HG03442 (cell line): ENCODE results near the gene SASS6.
"Not testable (repeated sequence)": the region's sequence is repeated elsewhere in the genome, so short reads cannot be mapped to it uniquely, and the experiment has no call there.

ENCODE experiments used
- ATAC-seq: cut with Tn5 transposase; IDR thresholded peaks from one replicate; pipeline ENCODE4 v1.9.1; 2021; ENCODE audit warnings: mild to moderate bottlenecking, moderate library complexity; ENCODE audit not compliant: unreplicated experiment

Gene SASS6

DNA sequence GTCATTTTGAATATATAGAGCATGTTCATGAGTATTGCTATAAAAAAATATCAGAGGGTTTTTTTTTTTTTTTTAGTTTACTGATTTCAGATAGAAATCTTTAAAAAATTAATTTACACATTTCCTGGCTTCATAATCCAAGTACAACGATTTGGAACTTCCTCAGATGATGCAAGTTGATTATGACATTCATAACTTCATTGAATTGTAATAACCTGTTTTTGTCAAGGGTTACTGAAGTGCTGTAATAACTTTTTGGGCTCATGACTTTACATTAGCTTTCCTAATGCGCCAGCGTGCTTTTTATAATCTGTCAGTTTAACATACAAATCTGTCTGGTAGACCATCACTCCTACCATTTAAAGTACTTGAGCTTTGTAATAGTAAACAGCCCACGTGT is 81.3 kb downstream of the SASS6 start:
- ATAC-seq = no peak

DNA sequence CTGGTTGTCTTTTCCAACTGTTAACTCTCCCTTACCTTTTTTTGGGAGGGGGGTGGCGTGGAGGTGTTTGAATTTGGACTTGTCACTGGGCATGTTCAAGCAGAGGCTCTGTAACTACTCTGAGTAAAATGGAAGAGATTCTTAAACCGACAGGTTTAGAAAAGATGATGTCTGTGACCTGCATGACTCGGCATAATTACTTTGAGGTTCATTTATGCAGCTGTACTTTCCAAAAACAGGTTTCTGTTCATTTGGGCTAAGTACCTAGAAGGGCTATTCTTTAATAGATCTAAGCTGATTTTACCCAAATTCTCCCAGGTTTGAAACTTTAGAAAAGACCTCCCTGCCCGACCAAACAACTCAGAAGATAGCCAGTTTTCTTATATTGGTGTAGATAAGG is 82.6 kb downstream of the SASS6 start:
- no peak for ATAC-seq

DNA sequence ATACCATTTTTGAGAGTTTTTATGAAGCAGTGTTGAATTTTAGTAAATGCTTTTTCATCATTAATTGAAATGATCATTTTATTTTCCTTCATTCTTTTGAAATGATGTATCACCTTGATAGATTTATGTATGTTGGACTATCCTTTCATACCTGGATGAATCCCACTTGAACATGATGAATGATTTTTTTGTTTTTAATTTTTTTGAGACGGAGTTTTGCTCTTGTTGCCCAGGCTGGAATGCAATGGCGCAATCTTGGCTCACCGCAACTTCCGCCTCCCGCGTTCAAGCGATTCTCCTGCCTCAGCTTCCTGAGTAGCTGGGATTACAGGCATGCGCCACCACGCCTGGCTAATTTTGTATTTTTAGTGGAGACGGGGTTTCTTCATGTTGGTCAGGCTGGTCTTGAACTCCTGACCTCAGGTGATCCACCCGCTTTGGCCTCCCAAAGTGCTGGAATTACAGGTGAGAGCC is 85.5 kb downstream of the SASS6 start:
- not testable (repeated sequence) for ATAC-seq

DNA sequence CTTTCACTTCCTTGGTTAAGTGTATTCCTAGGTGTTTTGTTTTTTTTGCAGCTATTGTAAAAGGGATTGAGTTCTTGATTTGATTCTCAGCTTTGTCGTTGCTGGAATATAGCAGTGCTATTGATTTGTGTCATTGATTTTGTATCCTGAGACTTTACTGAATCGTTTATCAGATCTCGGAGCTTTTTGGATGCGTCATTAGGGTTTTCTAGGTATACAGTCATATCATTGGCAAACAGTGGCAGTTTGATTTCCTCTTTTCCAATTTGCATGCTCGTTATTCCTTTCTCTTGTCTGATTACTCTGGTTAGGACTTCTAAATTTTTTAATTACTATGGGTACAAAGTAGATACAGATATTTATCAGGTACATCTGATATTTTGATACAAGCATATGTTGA is 87.5 kb downstream of the SASS6 start:
- ATAC-seq = no peak

DNA sequence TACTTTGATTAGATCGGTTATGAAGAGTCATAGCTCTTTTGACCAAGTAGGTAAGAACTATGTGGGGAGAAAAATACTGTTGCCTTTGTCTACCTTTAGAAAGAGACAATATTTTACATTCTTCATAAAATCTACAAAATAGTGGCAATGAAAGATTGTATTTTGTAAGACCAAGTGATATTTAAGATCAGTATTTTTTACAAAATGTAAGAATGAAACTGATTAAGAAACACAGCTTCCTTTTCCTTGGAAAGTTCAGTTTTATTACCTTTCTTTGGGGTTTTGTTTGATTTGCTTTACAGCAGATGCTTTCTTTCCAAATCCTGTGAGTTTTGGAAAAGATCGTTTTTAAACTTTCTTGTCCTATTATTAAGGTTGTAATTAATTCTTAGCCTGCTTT is 93.1 kb downstream of the SASS6 start:
- ATAC-seq = no peak

DNA sequence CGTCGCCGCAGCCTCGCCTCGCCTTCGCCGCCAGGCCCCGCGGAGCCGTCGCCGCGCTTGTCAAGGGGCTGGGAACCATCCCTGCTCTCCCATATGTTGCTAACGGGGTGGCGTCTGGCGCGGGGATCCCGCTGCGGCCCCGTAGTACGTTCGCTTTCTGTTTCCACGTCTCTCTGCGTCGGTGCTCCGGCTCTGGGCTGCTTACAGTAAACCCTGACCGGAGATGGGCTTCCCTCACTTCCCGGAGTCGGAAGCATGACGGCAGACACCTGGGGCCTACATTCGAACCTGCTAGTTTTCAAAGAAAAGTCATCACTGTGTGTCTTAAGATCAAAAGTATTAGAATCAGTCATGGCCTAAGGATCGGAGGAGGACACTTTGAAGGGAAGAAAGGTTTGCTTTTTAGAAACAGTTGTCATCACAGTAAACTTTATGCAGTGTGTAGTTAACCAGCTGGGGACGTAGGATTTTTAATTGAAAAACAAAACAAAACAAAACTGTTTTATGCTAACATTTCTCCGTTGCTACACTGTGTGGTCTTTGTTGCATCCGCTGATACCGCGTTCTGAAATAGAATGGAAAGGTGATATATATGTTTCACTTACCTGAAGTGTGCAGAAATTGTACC is 94.0 kb downstream of the SASS6 start:
- ATAC-seq = peak; percentile 42

DNA sequence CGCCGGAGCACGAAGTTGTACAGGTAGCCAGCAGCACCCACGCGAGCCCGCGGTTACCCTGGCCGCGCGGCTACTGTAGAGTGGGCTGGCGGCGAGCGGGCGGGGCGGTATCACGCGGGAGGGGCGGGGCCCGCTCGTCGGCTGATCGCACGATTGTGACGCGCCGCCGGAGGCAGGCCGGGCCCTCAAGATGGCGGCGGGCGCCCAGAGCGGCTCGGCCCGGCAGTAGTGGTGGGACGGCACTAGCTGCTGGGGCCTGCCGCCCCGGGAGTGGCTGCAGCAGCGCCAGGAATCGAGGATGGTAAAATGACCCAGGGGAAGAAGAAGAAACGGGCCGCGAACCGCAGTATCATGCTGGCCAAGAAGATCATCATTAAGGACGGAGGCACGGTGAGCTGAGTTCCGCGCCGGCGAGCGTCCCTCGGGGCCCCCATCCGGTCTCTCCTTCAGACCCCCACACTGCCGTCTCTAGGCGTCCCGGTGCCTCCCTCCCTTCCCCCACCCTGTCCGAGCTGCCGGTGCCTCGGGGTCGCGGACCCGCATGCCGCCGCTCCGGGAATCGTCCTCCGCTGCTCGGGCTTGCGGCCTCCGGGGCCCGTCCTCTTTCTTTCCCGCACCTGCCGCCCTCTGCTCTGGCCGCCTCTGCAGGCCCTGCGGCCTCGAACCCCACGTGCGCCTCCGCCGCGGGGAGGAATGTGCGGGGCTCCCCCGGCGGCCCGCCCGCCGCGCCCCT is 94.6 kb downstream of the SASS6 start:
- ATAC-seq = peak; percentile 88

DNA sequence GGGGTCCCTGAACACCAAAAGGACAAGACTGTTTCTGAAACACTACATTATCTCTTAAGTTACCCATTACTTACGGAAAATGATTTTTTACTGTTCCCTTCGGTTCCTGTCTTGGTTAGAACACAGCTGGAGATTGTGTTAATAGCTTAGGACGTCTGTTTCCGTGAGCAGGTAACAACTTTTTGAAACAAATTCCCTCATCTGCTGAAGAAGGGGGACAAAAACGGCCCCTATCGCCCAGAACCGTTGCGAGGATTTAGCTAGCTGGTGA is 95.1 kb downstream of the SASS6 start:
- ATAC-seq = no peak

DNA sequence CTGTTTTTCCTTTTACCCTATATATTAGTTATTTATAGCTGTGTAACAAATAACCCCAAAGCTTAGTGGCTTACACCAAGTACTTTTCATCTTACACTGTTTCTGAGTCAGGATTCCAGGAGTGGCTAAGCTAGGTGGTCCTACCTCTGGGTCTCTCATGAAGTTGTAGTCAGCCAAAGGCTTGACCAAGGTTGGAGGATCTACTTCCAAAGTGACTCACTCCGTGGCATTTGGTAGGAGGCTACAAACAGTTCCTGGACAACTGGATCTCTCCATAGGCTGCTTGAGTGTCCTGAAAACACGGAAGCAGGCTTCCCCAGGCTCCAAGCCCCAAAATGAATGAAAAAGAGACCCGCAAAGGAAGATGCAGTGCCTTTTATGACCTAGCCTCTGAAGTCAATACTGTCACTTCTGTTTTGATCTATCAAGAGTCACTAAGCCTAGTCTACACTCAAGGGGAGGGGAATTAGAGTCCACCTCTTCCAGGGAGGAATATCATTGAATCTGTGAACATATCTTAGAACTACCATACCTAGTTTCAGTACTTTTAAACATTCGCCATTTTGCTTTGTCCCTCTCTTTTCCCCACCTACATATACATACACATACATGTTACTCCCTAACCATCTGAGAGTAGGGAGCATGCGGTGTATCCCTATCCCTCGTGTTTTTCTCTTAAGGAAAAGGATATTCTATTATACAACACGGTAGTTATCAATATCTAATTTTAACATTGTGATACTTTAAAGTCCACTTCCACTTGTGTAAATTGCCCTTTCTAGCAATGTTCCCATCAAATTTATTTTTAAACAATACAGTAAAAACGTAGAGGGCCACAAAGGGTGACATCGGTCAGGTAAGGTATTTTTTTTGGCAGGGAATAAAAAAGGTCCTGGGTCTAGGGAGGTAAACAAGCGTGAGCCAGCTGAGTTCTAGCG is 95.7 kb downstream of the SASS6 start:
- no peak for ATAC-seq

DNA sequence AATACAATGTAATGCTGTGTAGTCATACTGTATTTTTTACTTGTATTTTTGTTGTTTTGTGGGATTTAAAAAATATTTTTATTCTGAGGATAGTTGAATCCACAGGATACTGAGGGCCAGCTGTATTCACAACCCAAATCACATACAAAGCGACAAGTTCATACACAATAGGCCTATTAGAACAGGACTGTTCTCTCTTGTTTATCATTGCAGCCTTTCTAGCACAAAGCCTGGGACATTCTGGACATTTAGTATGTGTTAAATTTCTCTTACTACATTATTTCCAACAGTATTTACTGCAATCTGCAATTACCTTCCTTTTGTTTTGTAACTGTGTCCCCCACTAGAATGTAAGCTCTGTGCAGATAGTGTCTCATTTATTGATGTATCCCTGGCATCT is 97.5 kb downstream of the SASS6 start:
- ATAC-seq = no peak

DNA sequence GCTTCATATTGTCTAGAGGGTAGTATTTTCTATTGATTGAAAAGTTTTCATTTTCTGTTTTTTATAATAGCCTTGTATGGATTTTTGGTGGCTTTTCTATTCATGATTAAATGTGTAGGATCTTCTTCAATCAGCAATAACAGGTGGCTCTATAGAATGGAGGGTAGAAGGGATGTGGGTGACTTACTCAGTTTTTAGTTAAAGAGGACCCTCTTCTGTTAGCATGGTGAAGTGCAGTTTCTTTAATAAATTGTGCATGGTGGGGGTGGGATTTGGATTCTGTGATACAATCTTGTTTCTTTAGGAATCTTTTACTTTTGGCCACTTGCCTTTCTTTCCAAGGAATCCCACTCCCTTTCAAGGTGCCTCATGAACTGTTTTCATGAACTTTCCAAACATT is 98.3 kb downstream of the SASS6 start:
- ATAC-seq = no peak
